Trophoblast cell (in vitro differentiated cells and primary cell): ENCODE data around the gene MYL6.

Experiments used
- DNase-seq, 2 donors: peaks; one replicate each; pipeline ENCODE4 v3.0.0-alpha.2; 2016
- H2AFZ ChIP-seq: 2 replicates; pipeline ENCODE4 v1.6.1; 2013; ENCODE audit warnings: low read length, moderate library complexity, mild to moderate bottlenecking; ENCODE audit not compliant: insufficient read depth, poor library complexity
- H2AK5ac ChIP-seq: 2 replicates; pipeline ENCODE4 v1.6.1; 2013; ENCODE audit warnings: mild to moderate bottlenecking, low read length
- H2BK120ac ChIP-seq: 2 replicates; pipeline ENCODE4 v1.6.1; 2013; ENCODE audit warnings: low read length, mild to moderate bottlenecking, moderate library complexity; ENCODE audit not compliant: insufficient read depth, poor library complexity
- H2BK12ac ChIP-seq: 2 replicates; pipeline ENCODE4 v1.6.1; 2013; ENCODE audit warnings: mild to moderate bottlenecking, low read length, moderate library complexity
- H2BK5ac ChIP-seq: 2 replicates; pipeline ENCODE4 v1.6.1; 2013; ENCODE audit warnings: low read length, low read depth, moderate library complexity, mild to moderate bottlenecking; ENCODE audit not compliant: poor library complexity
- H3K14ac ChIP-seq: 2 replicates; pipeline ENCODE4 v1.6.1; 2013; ENCODE audit warnings: mild to moderate bottlenecking, low read length
- H3K18ac ChIP-seq: 2 replicates; pipeline ENCODE4 v1.6.1; 2013; ENCODE audit warnings: mild to moderate bottlenecking, low read length
- H3K23ac ChIP-seq: 2 replicates; pipeline ENCODE4 v1.6.1; 2013; ENCODE audit warnings: low read length
- H3K27ac ChIP-seq: 2 replicates; pipeline ENCODE4 v1.5.1; 2013; ENCODE audit warnings: low read depth, mild to moderate bottlenecking, inconsistent platforms, low read length, moderate library complexity
- H3K27me3 ChIP-seq: 2 replicates; pipeline ENCODE4 v1.6.1; 2013; ENCODE audit warnings: inconsistent platforms, mild to moderate bottlenecking, low read length, moderate library complexity; ENCODE audit not compliant: insufficient read depth
- H3K36me3 ChIP-seq, 2 experiments: 1 replicate in 1 of 2; 2 replicates in 1 of 2; pipeline ENCODE4 v1.6.1; 2013; ENCODE audit warnings: low read length in 2 of 2, mild to moderate bottlenecking in 2 of 2, moderate library complexity in 1 of 2; ENCODE audit not compliant: insufficient read depth in 2 of 2, control insufficient read depth in 1 of 2
- H3K4ac ChIP-seq: 2 replicates; pipeline ENCODE4 v1.6.1; 2013; ENCODE audit warnings: low read depth, mild to moderate bottlenecking, low read length, moderate library complexity
- H3K4me1 ChIP-seq, 2 experiments: 1 replicate in 1 of 2; 2 replicates in 1 of 2; pipeline ENCODE4 v1.6.1; 2013; ENCODE audit warnings: low read length in 2 of 2, mild to moderate bottlenecking in 2 of 2, moderate library complexity in 1 of 2; ENCODE audit not compliant: insufficient read depth in 2 of 2, control insufficient read depth in 1 of 2
- H3K4me2 ChIP-seq: 2 replicates; pipeline ENCODE4 v1.6.1; 2013; ENCODE audit warnings: inconsistent platforms, mild to moderate bottlenecking, low read length, moderate library complexity
- H3K4me3 ChIP-seq: 2 replicates; pipeline ENCODE4 v1.5.1; 2013; ENCODE audit warnings: mild to moderate bottlenecking, low read depth, low read length, inconsistent platforms
- H3K79me1 ChIP-seq: one replicate; pipeline ENCODE4 v1.6.1; 2013; ENCODE audit warnings: low read length
- H3K79me2 ChIP-seq: 2 replicates; pipeline ENCODE4 v1.6.1; 2013; ENCODE audit warnings: low read length, mild to moderate bottlenecking; ENCODE audit not compliant: control insufficient read depth, insufficient read depth, poor library complexity
- H3K9ac ChIP-seq: 2 replicates; pipeline ENCODE4 v1.6.1; 2013; ENCODE audit warnings: mild to moderate bottlenecking, low read length
- H3K9me3 ChIP-seq: 2 replicates; pipeline ENCODE4 v1.6.1; 2013; ENCODE audit warnings: low read depth, mild to moderate bottlenecking, control low read depth, inconsistent platforms, low read length; ENCODE audit not compliant: insufficient read depth
- H4K12ac ChIP-seq: 2 replicates; pipeline ENCODE4 v1.6.1; 2013; ENCODE audit warnings: low read depth, mild to moderate bottlenecking, low read length, moderate library complexity
- H4K8ac ChIP-seq: 2 replicates; pipeline ENCODE4 v1.6.1; 2013; ENCODE audit warnings: low read depth, mild to moderate bottlenecking, low read length, moderate library complexity
- H4K91ac ChIP-seq: one replicate; pipeline ENCODE4 v1.6.1; 2013; ENCODE audit warnings: low read depth, mild to moderate bottlenecking, low read length, moderate library complexity
- WGBS: extraction: QIAGEN DNeasy Blood & Tissue Kit; methylation state at CpG from one replicate; pipeline ENCODE4 v1.1.7; 2013; ENCODE audit warnings: missing lambda C conversion rate; ENCODE audit not compliant: insufficient read length, insufficient coverage; ENCODE audit errors: extremely low coverage; 5-methylcytosine and 5-hydroxymethylcytosine counted together

The MYL6 gene

GRCh38 chr12:56127888-56128669 is 30.1 kb upstream of the MYL6 start, which contains the start of gene ESYT1:
TSS of gene ESYT1 (plus strand) at chr12:56128267. CDS start at chr12:56128320, 53 bp downstream.
- H3K9me3 ChIP-seq: no peaks in the 10 kb centered on the region
- peak within 1 kb of the TSS; percentile 70 for H2AK5ac ChIP-seq
- peaks cover 16 to 26% of the 10 kb centered on the region in 2 experiments for H3K36me3 ChIP-seq
- peak within 1 kb of the TSS; percentile 86 for H4K8ac ChIP-seq
- peak within 1 kb of the TSS; percentile 97 for H3K14ac ChIP-seq
- peak; percentile 100 for DNase-seq
- H3K27ac ChIP-seq: peak within 1 kb of the TSS; percentile 63
- H2BK5ac ChIP-seq: peak within 1 kb of the TSS; percentile 62
- H3K4me2 ChIP-seq: peak within 1 kb of the TSS; percentile 94
- peak within 1 kb of the TSS; percentile 68 for H3K4ac ChIP-seq
- no peak within 1 kb of the TSS for H3K23ac ChIP-seq
- H3K9ac ChIP-seq: peak within 1 kb of the TSS; percentile 83
- peak within 1 kb of the TSS; percentile 58 for H4K12ac ChIP-seq
- peaks cover 11 to 12% of the 10 kb centered on the region in 2 experiments for H3K4me1 ChIP-seq
- peak within 1 kb of the TSS; percentile 85 for H4K91ac ChIP-seq
- peak within 1 kb of the TSS; percentile 85 for H2AFZ ChIP-seq
- peak within 1 kb of the TSS; percentile 87 for H3K4me3 ChIP-seq
- no peaks in the 10 kb centered on the region for H3K27me3 ChIP-seq
- peak within 1 kb of the TSS; percentile 65 for H2BK120ac ChIP-seq
- H2BK12ac ChIP-seq: peak within 1 kb of the TSS; percentile 30
- WGBS: no CpG with 5 or more reads among the region's 49 CpGs
- H3K79me1 ChIP-seq: peaks cover 9% of the 10 kb centered on the region
- H3K18ac ChIP-seq: peak within 1 kb of the TSS; percentile 94
- peaks cover 7% of the 10 kb centered on the region for H3K79me2 ChIP-seq

GRCh38 chr12:56128670-56129205 is 29.4 kb upstream of the MYL6 start:
- Histone ChIP-seq H3K79me2 (peaks cover 7% of the 10 kb centered on the region), H3K79me1 (peaks cover 9% of the 10 kb centered on the region), H3K9ac (peak overlapping the region; percentile 83), H2BK5ac (peak overlapping the region; percentile 62), H3K4me3 (peak overlapping the region; percentile 87), H3K4ac (peak overlapping the region; percentile 68), H3K18ac (peak overlapping the region; percentile 94), H3K14ac (peak overlapping the region; percentile 97), H2AFZ (peak overlapping the region; percentile 85), H4K12ac (peak overlapping the region; percentile 58), H3K36me3 (peaks cover 19 to 33% of the 10 kb centered on the region in 2 experiments), H3K23ac (no peak overlapping the region), H4K91ac (peak overlapping the region; percentile 85), H2BK120ac (peak overlapping the region; percentile 65), H3K9me3 (no peaks in the 10 kb centered on the region), H2BK12ac (peak overlapping the region; percentile 30), H3K4me2 (peak overlapping the region; percentile 94), H3K27ac (peak overlapping the region; percentile 63), H3K27me3 (no peaks in the 10 kb centered on the region), H2AK5ac (peak overlapping the region; percentile 70), H4K8ac (peak overlapping the region; percentile 86), H3K4me1 (peaks cover 11 to 12% of the 10 kb centered on the region in 2 experiments)
- no peak for DNase-seq
- WGBS: no CpG with 5 or more reads among the region's 20 CpGs

- Histone ChIP-seq H2AFZ (peak overlapping the region; percentile 18), H2BK5ac (peak overlapping the region; percentile 10), H2BK120ac (peak overlapping the region; percentile 40), H3K27me3 (no peaks in the 10 kb centered on the region), H3K9me3 (no peaks in the 10 kb centered on the region), H3K9ac (no peak overlapping the region), H3K4ac (no peak overlapping the region), H2AK5ac (no peak overlapping the region), H4K91ac (peak overlapping the region; percentile 85), H4K8ac (no peak overlapping the region), H3K79me2 (peaks cover 7% of the 10 kb centered on the region), H3K36me3 (peaks cover 25 to 38% of the 10 kb centered on the region in 2 experiments), H3K4me2 (peak overlapping the region; percentile 94), H3K79me1 (peaks cover 9% of the 10 kb centered on the region), H3K4me1 (peaks cover 11 to 12% of the 10 kb centered on the region in 2 experiments), H3K23ac (no peak overlapping the region), H3K27ac (peak overlapping the region; percentile 20), H3K4me3 (peak overlapping the region; percentile 87), H3K18ac (peak overlapping the region; percentile 94), H3K14ac (peak overlapping the region; percentile 97), H2BK12ac (no peak overlapping the region), H4K12ac (no peak overlapping the region)
- DNase-seq: peak; percentile 56 to 65
- WGBS: no CpG with 5 or more reads among the region's 29 CpGs
These were observed 28.8 kb upstream of the MYL6 start for GRCh38 chr12:56129206-56129941.

DNA sequence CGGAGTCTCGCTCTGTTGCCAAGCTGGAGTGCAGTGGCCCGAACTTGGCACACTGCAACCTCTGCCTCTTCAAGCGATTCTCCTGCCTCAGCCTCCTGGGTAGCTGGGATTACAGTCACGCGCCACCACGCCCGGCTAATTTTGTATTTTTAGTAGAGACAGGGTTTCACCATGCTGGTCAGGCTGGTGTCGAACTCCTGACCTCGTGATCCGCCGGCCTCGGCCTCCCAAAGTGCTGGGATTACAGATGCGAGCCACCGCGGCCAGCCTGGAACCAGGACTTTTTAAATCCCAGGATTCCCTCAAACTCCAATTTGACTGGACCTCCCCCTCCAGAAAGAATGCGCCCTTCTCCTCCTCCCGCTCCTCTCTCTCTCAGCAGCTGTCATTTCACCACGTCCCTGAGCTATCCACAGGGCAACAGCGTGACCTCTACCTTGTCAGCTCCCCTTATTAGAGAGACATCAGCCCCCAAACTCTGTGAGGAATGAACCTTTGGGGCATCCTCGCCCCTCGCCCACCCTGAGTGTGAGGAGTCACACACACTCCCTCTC is 28.1 kb upstream of the MYL6 start:
- no peak overlapping the region for H2BK12ac ChIP-seq
- peaks cover 25 to 38% of the 10 kb centered on the region in 2 experiments for H3K36me3 ChIP-seq
- no peaks in the 10 kb centered on the region for H3K27me3 ChIP-seq
- H3K4me3 ChIP-seq: no peak overlapping the region
- H2BK5ac ChIP-seq: no peak overlapping the region
- H3K4me1 ChIP-seq: peaks cover 11 to 12% of the 10 kb centered on the region in 2 experiments
- no peak overlapping the region for H3K9ac ChIP-seq
- peak in 1 of 2 donors; percentile 67 for DNase-seq
- WGBS: no CpG with 5 or more reads among the region's 22 CpGs
- no peak overlapping the region for H3K4ac ChIP-seq
- H4K12ac ChIP-seq: no peak overlapping the region
- H3K9me3 ChIP-seq: no peaks in the 10 kb centered on the region
- H3K14ac ChIP-seq: no peak overlapping the region
- H4K91ac ChIP-seq: no peak overlapping the region
- H3K4me2 ChIP-seq: no peak overlapping the region
- H2AFZ ChIP-seq: no peak overlapping the region
- peaks cover 9% of the 10 kb centered on the region for H3K79me1 ChIP-seq
- no peak overlapping the region for H2AK5ac ChIP-seq
- no peak overlapping the region for H3K18ac ChIP-seq
- H3K23ac ChIP-seq: no peak overlapping the region
- no peak overlapping the region for H3K27ac ChIP-seq
- peaks cover 7% of the 10 kb centered on the region for H3K79me2 ChIP-seq
- H2BK120ac ChIP-seq: no peak overlapping the region
- no peak overlapping the region for H4K8ac ChIP-seq
